Dermis blood vessel endothelial cell (primary cell): ENCODE measurements around the gene PRSS12. TPM values are rescaled to one million over a fixed set of nuclear protein-coding genes. Genes with fewer than 3 reads are reported as not detected.
"Not testable (repeated sequence)": the region's sequence is repeated elsewhere in the genome, so short reads cannot be mapped to it uniquely, and the experiment has no call there.

Experiments used
- DNase-seq: peaks from one replicate; pipeline ENCODE4 v3.0.0; 2010
- total RNA-seq: library from RNA; depleted of rRNA; stranded (reverse); fragments of >200 nt; gene quantifications from 2 replicates; pipeline ENCODE4 v1.2.3, GENCODE V29; 2014

Gene PRSS12
- total RNA-seq, 1 donor from 2014 or later, result 0.17 TPM

DNA sequence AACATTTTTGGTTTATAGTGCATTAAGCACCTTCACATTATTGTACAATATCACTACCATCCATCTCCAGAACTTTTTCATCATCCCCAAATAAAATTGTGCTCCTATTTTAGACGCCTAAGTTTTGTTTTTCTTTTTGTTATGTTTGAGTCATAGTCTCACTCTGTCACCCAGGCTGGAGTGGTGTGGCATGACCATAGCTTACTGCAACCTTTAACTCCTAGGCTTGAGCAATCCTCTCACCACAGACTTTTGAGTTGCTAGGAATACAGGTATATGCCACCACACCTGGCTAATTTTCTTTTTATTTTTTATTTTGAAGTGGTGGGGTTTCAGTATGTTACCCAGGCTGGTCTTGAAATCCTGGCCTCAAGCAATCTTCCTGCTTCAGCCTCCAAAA is 33.9 kb downstream of the PRSS12 start:
- DNase-seq, result no peak

GRCh38 chr4:118317691-118318090 is 35.1 kb downstream of the PRSS12 start:
- DNase-seq, result no peak

GRCh38 chr4:118314221-118314620 is 38.6 kb downstream of the PRSS12 start:
- DNase-seq, result no peak

- DNase-seq, result no peak
These were observed 39.7 kb downstream of the PRSS12 start for GRCh38 chr4:118313098-118313497.

- no peak for DNase-seq
These were observed 44.3 kb downstream of the PRSS12 start for GRCh38 chr4:118308306-118309030.

DNA sequence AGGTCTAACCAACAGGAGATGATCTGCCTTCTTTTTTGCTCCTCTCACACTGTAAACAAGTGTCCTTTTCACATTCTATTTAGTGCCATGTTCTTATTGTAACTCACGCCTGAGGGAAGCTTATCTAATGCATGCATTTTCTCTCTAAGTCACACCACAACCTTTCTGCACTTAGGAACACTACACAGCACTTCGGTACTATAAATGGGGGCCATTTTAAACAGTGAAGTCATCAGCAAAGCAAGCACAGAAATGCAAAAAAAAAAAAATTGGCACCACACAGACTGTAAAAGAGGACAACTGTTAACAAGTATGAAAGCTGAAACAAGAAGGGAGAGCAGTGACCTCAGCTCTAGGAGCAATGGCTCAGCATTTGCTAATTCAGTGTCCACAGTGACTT is 45.2 kb downstream of the PRSS12 start:
- no peak for DNase-seq

- DNase-seq, result not testable (repeated sequence)
These were observed 53.2 kb downstream of the PRSS12 start for GRCh38 chr4:118299619-118300018.

DNA sequence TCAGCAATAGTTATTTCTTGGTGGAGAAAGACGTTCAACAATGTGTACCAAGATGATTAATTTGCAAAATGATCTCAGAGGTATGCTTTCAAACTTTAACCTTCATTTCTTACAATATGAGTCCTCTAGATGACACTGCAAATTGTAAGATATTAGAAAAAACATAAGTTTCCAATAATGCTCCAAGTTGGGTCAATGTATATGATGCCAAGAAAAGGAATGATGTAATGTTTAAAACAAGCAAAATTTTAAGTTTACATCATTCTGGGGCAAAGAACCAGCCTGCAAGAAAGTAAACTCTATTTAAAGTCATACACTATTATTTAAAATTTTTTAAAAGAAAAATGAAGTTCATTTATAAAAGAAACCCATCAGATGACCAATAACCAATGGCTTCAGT is 56.1 kb downstream of the PRSS12 start:
- DNase-seq, result no peak

- no peak for DNase-seq
These were observed 61.9 kb downstream of the PRSS12 start for GRCh38 chr4:118290951-118291350.

GRCh38 chr4:118289794-118290193 is 63.0 kb downstream of the PRSS12 start:
- DNase-seq, result no peak

DNA sequence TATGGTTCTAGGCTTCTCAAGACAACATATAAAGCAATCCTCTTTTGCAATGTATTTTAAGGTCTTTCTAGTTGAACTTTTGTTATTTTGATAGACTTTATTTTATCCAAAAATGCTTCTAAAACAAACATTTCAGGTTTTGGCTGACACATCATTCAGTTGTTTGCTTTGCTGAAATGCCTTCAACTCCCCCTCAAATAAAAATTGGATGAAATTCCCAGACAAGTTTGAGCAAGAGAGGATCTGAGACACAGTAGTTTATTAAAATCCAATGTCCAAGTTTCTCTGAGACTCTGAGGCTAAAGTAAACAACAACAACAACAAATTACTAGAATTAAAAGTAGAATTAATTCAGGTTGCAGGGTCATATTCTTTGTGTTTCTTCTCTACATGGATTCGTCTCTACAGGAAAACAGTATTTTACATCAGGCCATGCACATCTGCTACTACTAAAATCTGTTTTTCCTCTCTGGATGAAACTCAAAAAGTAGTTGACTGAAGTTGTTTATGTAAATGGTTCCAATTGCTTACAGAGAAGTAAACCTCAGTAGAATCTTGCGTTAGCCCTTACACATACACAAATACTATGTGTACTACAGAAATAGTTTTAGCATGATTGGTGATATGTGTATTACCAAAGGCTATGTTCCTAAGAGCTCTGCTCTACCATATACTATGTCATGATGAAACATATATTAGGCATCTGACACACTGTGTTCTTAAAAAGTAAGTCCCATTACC is 64.9 kb downstream of the PRSS12 start:
- no peak for DNase-seq

GRCh38 chr4:118286685-118287084 is 66.1 kb downstream of the PRSS12 start:
- no peak for DNase-seq

- no peak for DNase-seq
These were observed 66.9 kb downstream of the PRSS12 start for GRCh38 chr4:118285931-118286330.

GRCh38 chr4:118284169-118284568 is 68.6 kb downstream of the PRSS12 start:
- DNase-seq, result no peak

DNA sequence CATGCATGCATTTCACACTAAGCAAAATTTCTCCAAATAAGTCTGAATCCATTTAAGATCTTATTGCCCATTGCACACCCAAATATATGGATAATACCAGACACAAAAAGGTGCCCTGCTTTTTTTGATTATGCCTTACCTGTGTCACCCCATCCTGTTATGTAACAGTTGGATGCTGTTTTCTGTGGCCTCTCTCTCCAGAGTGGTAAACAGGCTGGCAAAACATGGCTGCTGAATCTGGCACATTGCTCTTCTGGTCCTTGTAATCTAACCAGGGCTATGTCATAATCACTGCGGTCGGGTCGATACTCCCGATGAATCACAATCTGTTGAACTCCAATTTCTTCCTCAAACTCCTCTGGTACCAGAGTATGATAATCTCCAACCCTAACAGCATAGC is 70.1 kb downstream of the PRSS12 start:
- no peak for DNase-seq

GRCh38 chr4:118281611-118282442 is 71.0 kb downstream of the PRSS12 start:
- no peak for DNase-seq

DNA sequence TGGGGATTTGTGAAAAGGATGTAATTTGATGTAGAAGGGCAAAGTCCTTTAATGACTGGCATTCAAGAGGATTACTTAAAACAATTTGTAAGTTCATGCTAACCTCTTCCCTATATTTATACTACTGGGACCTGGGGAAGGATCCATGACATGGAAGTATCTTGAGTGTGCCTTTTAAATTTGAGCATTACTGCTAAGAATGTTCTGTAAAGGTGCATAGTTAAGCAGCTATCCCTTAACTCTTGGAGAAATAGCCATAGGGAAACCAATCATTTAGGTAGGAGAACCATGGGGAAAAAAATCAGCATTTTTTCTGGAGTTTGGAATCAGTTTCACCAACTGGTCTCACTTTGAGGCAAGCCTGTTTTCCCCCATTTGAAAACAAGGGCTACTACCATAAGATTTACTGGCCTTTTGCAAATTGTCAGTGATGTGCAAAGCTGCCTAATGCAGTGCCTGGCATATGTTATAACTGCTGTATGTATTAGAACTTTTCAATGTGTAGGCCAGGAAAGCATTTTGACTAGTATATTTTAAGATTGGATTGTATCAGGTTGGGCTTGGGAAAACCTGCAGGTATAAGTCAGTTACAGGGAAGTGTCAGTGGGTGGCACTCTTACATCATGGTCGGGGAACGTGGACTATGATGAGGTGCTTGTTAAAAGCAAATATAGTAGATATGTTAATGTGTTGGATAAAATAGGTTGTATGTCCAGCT is 72.1 kb downstream of the PRSS12 start:
- peak; percentile 88 for DNase-seq

GRCh38 chr4:118279920-118280432 is 72.8 kb downstream of the PRSS12 start:
- no peak for DNase-seq

- DNase-seq, result peak; percentile 22
These were observed 73.5 kb downstream of the PRSS12 start for GRCh38 chr4:118279328-118279727.

- peak; percentile 94 for DNase-seq
These were observed 74.1 kb downstream of the PRSS12 start for GRCh38 chr4:118278473-118279274.

DNA sequence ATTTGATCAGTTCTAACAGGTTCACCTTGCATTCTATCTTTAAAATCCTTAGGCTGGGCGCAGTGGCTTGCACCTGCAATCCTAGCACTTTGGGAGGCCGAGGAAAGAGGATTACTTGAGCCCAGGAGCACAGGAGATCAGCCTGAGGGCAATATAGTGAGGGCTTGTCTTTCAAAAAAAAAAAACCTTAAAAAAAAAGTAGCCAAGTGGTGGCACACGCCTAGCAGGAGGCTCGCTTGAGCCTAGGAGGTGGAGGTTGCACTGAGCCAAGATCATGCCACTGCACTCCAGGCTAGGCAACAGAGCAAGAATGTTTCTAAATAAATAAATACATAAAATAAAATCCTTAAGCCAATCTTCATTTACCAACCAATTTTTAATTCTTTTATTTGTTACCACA is 75.6 kb downstream of the PRSS12 start:
- DNase-seq, result no peak

DNA sequence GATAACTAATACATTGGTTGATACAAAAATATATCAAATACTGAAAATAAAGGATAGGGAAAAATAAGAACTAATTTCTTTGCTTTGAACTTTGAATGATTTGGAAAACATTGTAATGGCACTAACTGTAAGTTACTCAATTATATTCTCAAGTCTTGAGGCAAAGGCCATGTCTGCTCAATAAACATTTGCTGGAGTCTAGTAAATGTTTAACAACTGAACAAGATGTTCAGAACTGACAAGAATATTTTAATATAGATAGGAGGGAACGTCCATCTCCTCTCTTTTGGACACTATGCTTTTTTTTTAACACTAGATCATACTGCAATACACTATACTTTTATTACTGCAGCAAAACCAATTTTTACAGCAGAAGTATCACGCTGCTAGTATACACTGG is 76.2 kb downstream of the PRSS12 start:
- no peak for DNase-seq
